ENCODE data around the gene ADGRA1.
"Not testable (repeated sequence)": the region's sequence is repeated elsewhere in the genome, so short reads cannot be mapped to it uniquely, and the experiment has no call there.

The ADGRA1 gene

DNA sequence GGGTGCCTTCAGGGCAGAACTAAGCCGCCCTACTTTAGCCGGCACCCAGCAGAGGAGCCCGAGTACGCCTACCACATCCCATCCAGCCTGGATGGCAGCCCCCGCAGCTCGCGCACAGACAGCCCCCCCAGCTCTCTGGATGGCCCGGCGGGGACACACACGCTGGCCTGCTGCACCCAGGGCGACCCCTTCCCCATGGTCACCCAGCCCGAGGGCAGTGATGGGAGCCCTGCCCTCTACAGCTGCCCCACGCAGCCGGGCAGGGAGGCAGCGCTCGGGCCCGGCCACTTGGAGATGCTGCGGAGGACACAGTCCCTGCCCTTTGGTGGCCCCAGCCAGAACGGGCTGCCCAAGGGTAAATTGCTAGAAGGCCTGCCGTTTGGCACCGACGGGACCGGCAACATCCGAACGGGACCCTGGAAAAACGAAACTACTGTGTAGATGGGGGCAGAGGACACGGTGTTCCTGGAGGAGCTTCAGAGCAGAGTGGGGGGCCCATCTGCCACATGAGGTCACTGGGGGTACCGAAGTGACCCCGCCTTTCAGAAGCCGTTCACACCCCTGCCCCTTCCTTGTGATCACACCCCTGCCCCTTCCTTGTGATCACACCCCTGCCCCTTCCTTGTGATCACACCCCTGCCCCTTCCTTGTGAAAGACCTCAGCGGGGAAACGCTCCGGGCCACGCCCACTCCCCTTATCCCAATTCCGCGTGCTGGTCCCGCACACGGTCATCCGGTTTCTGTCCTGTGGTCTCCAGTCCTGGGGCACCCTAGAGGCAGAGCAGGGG is 41.5 kb downstream of the ADGRA1 start:
- no peak for DNase-seq (ENCODE audit: low spot score)

- DNase-seq (ENCODE audit: low spot score) = no peak
These were observed 42.3 kb downstream of the ADGRA1 start for GRCh38 chr10:133129859-133130495.

DNA sequence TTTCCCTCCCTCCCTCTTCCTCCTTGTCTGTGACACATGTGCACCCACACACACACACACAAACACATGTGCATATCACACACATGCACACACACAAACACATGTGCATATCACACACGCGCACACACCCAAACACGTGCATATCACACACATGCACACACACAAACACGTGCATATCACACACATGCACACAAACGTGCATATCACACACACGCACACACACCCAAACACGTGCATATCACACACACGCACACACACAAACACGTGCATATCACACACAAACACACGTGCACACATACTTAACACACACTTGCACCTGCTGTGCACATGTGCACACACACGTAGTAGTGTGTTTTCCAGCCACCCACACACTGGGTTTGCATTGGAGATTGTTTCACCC is 42.9 kb downstream of the ADGRA1 start:
- DNase-seq (ENCODE audit: low spot score) = no peak

GRCh38 chr10:133131053-133131452 is 43.3 kb downstream of the ADGRA1 start:
- no peak for DNase-seq (ENCODE audit: low spot score)

GRCh38 chr10:133131734-133132472 is 44.2 kb downstream of the ADGRA1 start:
- no peak for DNase-seq (ENCODE audit: low spot score)

DNA sequence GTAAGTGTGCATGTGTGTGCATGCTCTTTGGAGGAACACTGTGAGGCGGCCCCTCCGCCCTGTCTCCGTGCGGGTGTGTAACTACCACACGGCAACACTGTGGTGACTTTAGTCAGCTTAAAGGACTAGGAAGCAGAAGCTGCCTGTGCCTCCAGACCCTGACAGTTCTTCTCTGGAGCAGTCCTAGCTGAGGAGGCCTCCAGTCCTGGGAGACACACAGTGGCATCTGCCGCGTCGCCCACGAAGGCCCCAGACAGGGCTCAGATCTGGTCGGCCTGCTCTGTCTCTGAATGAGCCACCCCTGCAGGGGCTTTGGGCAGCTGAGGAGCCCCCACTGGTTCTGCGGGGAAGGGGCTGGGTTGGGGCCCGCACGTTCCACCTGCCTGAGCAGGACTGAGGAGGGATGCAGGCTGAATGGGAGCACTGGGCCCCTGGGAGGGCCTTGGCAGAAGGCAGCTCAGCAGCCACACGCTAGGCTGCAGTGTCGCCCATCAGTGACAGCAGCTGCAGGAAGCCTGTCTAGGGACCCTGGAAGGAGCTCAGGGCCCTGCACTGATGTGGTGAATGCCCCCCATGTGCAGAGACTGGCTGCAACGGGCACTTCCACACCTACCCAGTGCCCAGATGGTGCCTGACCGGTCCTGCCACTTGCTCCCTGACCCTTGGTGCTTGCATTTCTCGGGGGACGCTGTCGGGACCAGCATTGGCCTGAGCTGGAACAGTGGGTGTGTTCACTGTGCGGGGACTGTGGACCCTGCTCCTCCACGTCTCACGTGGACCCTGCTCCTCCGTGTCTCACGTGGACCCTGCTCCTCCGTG is 45.0 kb downstream of the ADGRA1 start:
- DNase-seq (ENCODE audit: low spot score) = no peak

GRCh38 chr10:133133471-133134231 is 45.9 kb downstream of the ADGRA1 start:
- no peak for DNase-seq (ENCODE audit: low spot score)

DNA sequence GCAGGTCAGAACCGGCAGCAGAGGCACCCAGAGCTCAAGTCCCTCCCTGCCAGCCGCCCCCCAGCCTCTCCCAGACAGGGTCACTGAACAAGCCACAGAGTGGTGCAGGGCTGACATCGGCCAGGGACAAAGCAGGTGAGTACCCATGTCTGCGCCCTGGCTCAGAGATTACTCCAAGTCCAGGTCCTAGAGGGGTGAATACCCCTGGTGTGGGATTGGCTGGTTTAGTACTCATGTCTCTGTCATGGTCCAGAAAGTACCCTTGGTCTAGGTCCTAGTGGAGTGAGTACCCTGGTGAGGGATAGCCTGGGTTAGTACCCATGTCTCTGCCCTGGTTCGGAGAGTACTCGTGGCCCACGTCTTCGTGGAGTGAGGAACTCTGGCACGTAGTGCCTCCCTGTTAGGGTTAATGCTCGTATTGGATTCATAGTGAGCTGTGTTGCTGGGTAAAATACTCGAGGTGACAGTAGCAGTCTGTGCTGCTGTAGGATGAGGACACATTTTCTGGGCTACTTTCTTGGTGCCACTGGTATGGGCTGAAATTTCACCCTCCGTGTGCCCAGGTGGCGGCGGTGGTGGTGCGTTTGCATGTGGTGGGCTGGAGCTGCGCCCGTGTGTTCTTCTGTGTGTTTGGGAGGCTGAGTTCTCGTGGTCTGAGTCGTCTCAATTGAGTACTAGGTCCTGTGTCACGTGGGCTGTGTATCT is 46.8 kb downstream of the ADGRA1 start:
- DNase-seq (ENCODE audit: low spot score) = no peak

GRCh38 chr10:133135116-133135465 is 47.4 kb downstream of the ADGRA1 start:
- no peak for DNase-seq (ENCODE audit: low spot score)

DNA sequence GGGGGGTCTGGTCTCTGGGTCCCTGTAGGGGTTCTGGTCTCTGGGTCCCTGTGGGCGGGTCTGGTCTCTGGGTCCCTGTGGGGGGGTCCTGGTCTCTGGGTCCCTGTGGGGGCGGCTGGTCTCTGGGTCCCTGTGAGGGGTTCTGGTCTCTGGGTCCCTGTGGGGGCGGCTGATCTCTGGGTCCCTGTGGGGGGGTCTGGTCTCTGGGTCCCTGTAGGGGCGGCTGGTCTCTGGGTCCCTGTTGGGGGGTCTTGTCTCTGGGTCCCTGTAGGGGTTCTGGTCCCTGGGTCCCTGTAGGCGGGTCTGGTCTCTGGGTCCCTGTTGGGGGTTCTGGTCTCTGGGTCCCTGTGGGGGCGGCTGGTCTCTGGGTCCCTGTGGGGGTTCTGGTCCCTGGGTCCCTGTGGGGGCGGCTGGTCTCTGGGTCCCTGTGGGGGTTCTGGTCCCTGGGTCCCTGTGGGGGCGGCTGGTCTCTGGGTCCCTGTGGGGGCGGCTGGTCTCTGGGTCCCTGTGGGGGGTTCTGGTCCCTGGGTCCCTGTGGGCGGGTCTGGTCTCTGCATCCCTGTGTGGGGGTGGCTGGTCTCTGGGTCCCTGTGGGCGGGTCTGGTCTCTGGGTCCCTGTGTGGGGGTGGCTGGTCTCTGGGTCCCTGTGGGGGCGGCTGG is 49.9 kb downstream of the ADGRA1 start:
- not testable (repeated sequence) for DNase-seq (ENCODE audit: low spot score)

GRCh38 chr10:133139551-133140065 is 51.9 kb downstream of the ADGRA1 start:
- no peak for DNase-seq (ENCODE audit: low spot score)

- DNase-seq (ENCODE audit: low spot score) = no peak
These were observed 52.9 kb downstream of the ADGRA1 start for GRCh38 chr10:133140417-133141143.

DNA sequence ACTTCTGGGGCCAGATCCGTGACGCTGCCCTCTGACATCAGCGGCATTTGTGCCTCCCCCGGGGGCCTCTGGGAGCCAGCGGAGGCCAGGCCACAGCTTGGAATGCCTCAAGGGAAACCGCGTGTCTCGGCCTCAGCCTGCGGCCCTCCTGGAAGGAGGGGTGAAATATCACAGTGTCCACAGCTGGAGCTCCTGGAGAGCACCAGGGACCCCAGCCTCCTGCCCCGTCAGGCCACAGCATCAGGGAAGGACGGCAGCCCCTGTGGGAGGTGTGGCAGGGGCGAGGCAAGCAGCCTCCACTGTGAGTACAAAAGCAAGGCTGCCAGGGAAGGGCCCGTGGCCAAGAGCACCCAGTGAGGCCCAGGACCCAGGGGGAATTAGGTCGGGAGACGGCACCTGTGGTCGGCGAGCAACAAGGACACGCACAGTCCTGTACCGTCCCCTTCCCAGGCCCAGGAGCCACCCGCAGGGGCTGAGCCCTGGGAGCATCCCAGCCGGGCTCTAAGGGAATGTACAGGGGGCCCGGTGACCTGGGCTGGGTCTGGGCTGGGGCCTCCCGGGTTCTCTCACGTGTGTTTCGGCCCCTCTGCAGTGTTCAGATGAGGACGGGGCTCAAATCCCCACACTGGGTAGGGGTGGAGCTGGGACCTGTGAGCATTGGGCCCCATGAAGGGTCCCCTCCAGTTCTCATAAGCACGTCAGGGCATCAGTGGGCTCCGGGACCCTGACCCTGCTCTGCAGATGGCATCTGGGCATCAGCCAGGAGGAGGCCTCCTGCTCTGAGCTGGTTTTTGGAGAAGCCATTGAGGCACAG is 53.6 kb downstream of the ADGRA1 start:
- DNase-seq (ENCODE audit: low spot score) = no peak

DNA sequence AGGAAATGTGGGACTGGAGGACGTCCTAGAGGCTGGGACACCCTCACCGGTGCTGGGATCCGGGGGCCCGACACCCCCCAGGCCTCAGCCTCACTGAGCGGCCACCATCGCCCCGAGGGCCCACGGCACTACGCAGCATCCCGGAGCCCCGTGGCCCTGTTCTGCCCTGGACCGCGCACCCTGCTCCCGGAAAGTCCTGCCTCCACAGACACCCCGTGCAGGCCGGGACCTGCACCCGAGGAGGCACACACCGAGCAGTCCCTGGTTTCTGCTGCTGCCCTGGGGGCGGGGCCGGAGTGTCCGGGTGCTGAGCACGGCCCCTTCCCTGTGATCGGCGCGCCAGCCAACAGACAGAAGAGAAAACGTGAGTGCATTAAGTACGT is 54.2 kb downstream of the ADGRA1 start:
- no peak for DNase-seq (ENCODE audit: low spot score)

GRCh38 chr10:133142523-133143199 is 54.9 kb downstream of the ADGRA1 start:
- no peak for DNase-seq (ENCODE audit: low spot score)

- DNase-seq (ENCODE audit: low spot score) = no peak
These were observed 55.4 kb downstream of the ADGRA1 start for GRCh38 chr10:133143200-133143533.

DNA sequence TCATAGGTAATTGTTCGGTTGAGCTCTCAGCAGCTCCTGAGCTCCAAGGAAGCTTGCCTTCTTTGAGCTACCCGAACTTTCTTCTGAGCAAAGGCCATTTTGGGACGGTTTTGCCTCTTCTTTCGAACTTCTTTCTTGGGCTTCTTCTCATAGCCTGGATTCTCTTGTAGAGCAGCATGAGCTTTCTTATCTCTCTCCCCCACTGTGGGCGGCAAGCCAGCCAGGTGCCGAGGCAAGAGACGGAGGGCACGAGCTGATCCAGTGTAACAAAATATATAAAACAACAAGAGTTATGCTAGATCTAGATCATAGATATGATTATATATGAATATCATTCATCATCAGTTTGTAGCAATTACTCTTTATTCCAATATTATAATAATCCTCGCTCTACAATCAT is 55.8 kb downstream of the ADGRA1 start:
- DNase-seq (ENCODE audit: low spot score) = no peak

DNA sequence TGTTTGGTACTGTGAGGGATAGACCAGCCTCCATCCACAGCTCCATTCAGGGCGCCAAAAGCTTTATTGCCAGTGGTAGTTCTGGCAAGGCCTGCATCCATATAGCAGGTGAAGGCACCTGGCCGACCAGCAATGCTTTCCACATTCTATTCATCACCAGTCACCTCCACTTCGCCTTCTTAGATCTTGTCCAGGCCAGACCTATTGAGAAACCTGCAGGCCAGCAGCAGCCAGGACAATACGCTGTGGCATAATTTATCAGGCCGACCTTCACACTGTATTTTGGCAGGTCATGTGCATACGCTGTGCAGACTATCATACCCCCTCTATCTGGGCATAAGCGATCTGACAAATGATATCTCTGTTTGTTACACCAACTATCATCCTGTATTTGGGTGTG is 57.0 kb downstream of the ADGRA1 start:
- DNase-seq (ENCODE audit: low spot score) = no peak
